CD4-positive, alpha-beta T cell treated with Interleukin-6 at 100 ng/mL for 8 hours (primary cell): ENCODE results near the gene PCDHGA3.
"Not testable (repeated sequence)": the region's sequence is repeated elsewhere in the genome, so short reads cannot be mapped to it uniquely, and the experiment has no call there.

Experiments used
- DNase-seq: peaks from one replicate; pipeline ENCODE4 v3.0.0-alpha.2; 2020; ENCODE audit warnings: mixed read lengths, low spot score

Gene PCDHGA3

GRCh38 chr5:141383345-141383744, 39.7 kb downstream of the PCDHGA3 start:
- DNase-seq, result no peak

- DNase-seq, result no peak
These were observed 41.0 kb downstream of the PCDHGA3 start for GRCh38 chr5:141384471-141385267.

- DNase-seq, result peak; percentile 8
These were observed 44.1 kb downstream of the PCDHGA3 start, which contains the start of gene PCDHGB4 for GRCh38 chr5:141387557-141388311. PCDHGB4 (plus strand) TSS chr5:141387698; CDS start chr5:141387885, 187 bp downstream.

- DNase-seq, result no peak
These were observed 45.0 kb downstream of the PCDHGA3 start for GRCh38 chr5:141388661-141389060.

GRCh38 chr5:141389153-141390042, 45.8 kb downstream of the PCDHGA3 start:
- no peak for DNase-seq

GRCh38 chr5:141392429-141393198, 49.0 kb downstream of the PCDHGA3 start, which contains the start of gene PCDHGA8:
PCDHGA8 (plus strand) TSS chr5:141392633; CDS start chr5:141392814, 181 bp downstream.
- DNase-seq, result no peak

GRCh38 chr5:141393267-141393666, 49.6 kb downstream of the PCDHGA3 start:
- DNase-seq, result no peak

GRCh38 chr5:141394401-141395187, 51.0 kb downstream of the PCDHGA3 start:
- DNase-seq, result not testable (repeated sequence)
